Prostate gland (tissue), 2 donors: ENCODE results near the gene POLR1A. TPM values are rescaled to one million over a fixed set of nuclear protein-coding genes. Genes with fewer than 3 reads are reported as not detected.

Experiments used
- DNase-seq: peaks from one replicate; pipeline ENCODE4 v3.0.0-alpha.2; 2019; ENCODE audit warnings: low spot score
- H3K27ac ChIP-seq, 2 donors: fragments of 200-600 bp; sonication (generic); 2 replicates each; pipeline ENCODE4 v1.5.1; 2017 to 2019
- H3K27me3 ChIP-seq: fragments of 200-600 bp; sonication (generic); replicated peaks from 2 replicates; pipeline ENCODE4 v1.5.1; 2019; ENCODE audit not compliant: insufficient read depth
- H3K36me3 ChIP-seq, 2 donors: fragments of 200-600 bp; sonication (generic); 1 replicate in 1 of 2; 2 replicates in 1 of 2; pipeline versions ENCODE4 v1.5.1 to v1.8.1; 2017 to 2019
- H3K4me1 ChIP-seq: fragments of 200-600 bp; sonication (generic); replicated peaks from 2 replicates; pipeline ENCODE4 v1.5.1; 2019
- H3K4me3 ChIP-seq, 2 donors: fragments of 200-600 bp; sonication (generic); 2 replicates each; pipeline ENCODE4 v1.5.1; 2017 to 2019
- H3K9me3 ChIP-seq: fragments of 200-600 bp; sonication (generic); 2 replicates; pipeline ENCODE4 v1.5.1; 2017
- CTCF ChIP-seq, 4 experiments: fragments of 200-600 bp in 2 of 4; fragments of 450-650 bp in 2 of 4; sonication (generic) in 2 of 4; IDR thresholded peaks; 1 replicate in 3 of 4; 2 replicates in 1 of 4; pipeline ENCODE4 v1.5.1; 2016 to 2019; ENCODE audit warnings: antibody characterized with exemption in 4 of 4, mild to moderate bottlenecking in 2 of 4, moderate library complexity in 2 of 4
- POLR2A ChIP-seq: fragments of 450-650 bp; IDR thresholded peaks from one replicate; pipeline ENCODE4 v1.6.1; 2016; ENCODE audit warnings: antibody characterized with exemption, mild to moderate bottlenecking
- POLR2AphosphoS5 ChIP-seq: sonication (generic); formaldehyde crosslinking; IDR thresholded peaks from one replicate; pipeline ENCODE4 v1.6.1; 2017; ENCODE audit warnings: antibody characterized with exemption
- WGBS: methylation state at CpG from one replicate; pipeline ENCODE4 v1.1.5; 2018; 5-methylcytosine and 5-hydroxymethylcytosine counted together
- intact Hi-C: fragments of 100-400 bp; cut with DNase I; formaldehyde crosslinking; loops from one replicate; pipeline ENCODE4 v1.14.2; 2022
- total RNA-seq, 2 donors: library from RNA; depleted of rRNA; stranded (reverse); fragments of >200 nt; gene quantifications; one replicate each; pipeline ENCODE4 v1.1.0, GENCODE V29; 2016

Gene POLR1A
- total RNA-seq, 2 donors from 2014 or later = 13.0 to 27.4 TPM

DNA sequence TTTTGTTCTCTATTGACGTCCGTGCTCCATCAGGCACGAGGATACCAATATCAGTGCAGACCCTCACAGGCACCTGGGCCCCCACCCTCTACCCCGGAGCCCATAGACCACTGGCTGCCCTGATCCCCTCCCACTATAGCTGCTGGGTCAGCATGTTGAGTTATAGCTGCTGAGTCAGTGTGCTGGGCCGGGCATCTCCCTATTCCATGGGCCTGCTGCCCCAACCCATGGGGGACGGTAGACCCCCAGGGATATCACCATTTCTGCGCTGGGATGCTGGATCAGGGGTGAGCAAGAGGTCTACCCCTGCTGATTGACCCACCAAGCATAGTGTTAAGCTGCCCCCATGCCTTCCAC is 116.8 kb downstream of the POLR1A start:
- no peak for TF ChIP-seq CTCF (IDR thresholded peaks at IDR 0.05)
- TF ChIP-seq POLR2AphosphoS5 = no peak
- no peak for TF ChIP-seq POLR2A
- Histone ChIP-seq H3K4me3 (no peak overlapping the region), H3K36me3 (no peaks in the 10 kb centered on the region), H3K9me3 (no peaks in the 10 kb centered on the region), H3K27ac (no peak overlapping the region), H3K4me1 (no peaks in the 10 kb centered on the region), H3K27me3 (no peaks in the 10 kb centered on the region)
- intact Hi-C loops = no loop called here
- DNase-seq = no peak
- 86% methylated on average over 7 of the region's 7 CpGs for WGBS

DNA sequence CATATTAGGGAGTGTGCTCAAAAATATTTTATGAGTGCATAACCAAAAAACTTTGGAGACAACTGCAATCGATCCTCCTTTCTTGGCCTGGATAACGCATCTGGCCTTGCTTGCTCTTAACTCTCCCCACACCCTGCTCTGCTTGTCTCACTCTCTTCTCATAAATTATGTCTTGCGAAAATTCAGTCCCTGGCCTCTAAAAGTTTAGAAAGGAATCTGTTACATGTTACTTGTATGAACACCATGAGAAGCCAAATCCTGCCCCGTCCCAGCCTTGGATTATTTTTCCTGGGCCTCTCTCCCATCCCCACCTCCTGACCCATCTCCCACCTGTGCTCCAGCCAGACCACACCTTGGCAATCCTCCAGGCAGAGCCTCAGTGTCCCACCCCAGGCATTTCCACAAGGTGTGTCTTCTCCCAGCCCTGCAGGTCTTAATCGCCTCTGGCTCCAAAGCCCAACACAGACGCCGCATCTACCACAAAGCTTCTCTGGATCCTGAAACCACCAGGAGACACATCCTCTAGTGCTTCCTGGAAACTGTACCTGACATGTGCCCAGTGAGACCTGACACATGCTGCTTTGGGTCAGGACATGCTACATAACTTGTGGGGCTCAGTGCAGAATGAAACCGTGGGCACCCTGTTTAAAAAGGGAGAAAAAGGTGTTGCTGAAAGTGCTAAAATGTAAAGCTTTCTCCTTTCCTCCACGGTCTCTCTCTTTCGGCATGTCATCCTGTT is 117.3 kb downstream of the POLR1A start:
- Histone ChIP-seq H3K36me3 (no peaks in the 10 kb centered on the region), H3K27me3 (no peaks in the 10 kb centered on the region), H3K9me3 (no peaks in the 10 kb centered on the region), H3K4me1 (no peaks in the 10 kb centered on the region), H3K27ac (peak overlapping the region in 1 of 2 donors; percentile 10), H3K4me3 (no peak overlapping the region)
- TF ChIP-seq CTCF (IDR thresholded peaks at IDR 0.05) (no peak), POLR2AphosphoS5 (peak; percentile 21)
- DNase-seq = no peak
- WGBS = 54% methylated on average over 10 of the region's 10 CpGs
- intact Hi-C loops = no loop called here

GRCh38 chr2:85987266-85988174 is 118.2 kb downstream of the POLR1A start:
- no peak for TF ChIP-seq POLR2AphosphoS5
- no peaks in the 10 kb centered on the region for H3K9me3 ChIP-seq
- H3K27ac ChIP-seq = no peak overlapping the region
- no peaks in the 10 kb centered on the region for H3K36me3 ChIP-seq
- no peaks in the 10 kb centered on the region for H3K4me1 ChIP-seq
- H3K27me3 ChIP-seq = no peaks in the 10 kb centered on the region
- WGBS = 42% methylated on average over 6 of the region's 6 CpGs
- H3K4me3 ChIP-seq = no peak overlapping the region
- DNase-seq = no peak
- intact Hi-C loops = no loop called here

- WGBS = 85% methylated on average over 9 of the region's 9 CpGs
- DNase-seq = no peak
- no peak for TF ChIP-seq CTCF (IDR thresholded peaks at IDR 0.05)
- no peak for TF ChIP-seq POLR2AphosphoS5
- no peak for TF ChIP-seq POLR2A
- Histone ChIP-seq H3K36me3 (no peaks in the 10 kb centered on the region), H3K9me3 (no peaks in the 10 kb centered on the region), H3K4me1 (no peaks in the 10 kb centered on the region), H3K27ac (no peak overlapping the region), H3K4me3 (no peak overlapping the region), H3K27me3 (no peaks in the 10 kb centered on the region)
- intact Hi-C loops = no loop called here
These were observed 119.6 kb downstream of the POLR1A start for GRCh38 chr2:85986121-85986520.

DNA sequence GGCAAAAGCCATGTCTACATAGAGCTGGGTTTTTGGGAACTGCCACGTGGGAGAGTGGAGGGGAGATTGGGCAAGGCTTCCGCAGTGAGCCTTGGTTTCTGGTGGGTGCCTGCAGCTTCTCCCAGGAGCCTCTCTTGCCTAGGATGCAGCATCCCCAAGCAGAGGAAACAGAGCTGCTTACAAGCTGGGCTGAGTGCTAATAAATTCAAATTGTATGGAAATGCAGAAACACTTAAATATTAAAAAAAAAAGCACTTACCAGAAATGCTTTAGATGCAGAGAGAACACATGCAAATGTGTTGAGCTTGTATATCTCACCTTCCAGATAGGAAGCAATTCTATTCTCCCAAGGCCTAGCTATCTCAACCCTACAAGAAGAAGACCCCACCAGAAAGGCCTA is 120.9 kb downstream of the POLR1A start:
- no peak for DNase-seq
- Histone ChIP-seq H3K4me3 (no peak overlapping the region), H3K9me3 (no peaks in the 10 kb centered on the region), H3K27me3 (no peaks in the 10 kb centered on the region), H3K36me3 (no peaks in the 10 kb centered on the region), H3K4me1 (no peaks in the 10 kb centered on the region), H3K27ac (no peak overlapping the region)
- intact Hi-C loops = no loop called here
- 77% methylated on average over 2 of the region's 2 CpGs for WGBS
- TF ChIP-seq CTCF (IDR thresholded peaks at IDR 0.05) = no peak
- TF ChIP-seq POLR2A = no peak
- no peak for TF ChIP-seq POLR2AphosphoS5
